Measurements from ENCODE around the gene FBXO3. TPM values are rescaled to one million over a fixed set of nuclear protein-coding genes. Genes with fewer than 3 reads are reported as not detected.

The FBXO3 gene
- total RNA-seq, 1 experiment from 2014 or later, result 22.5 TPM

GRCh38 chr11:33772870-33773269 lies 1.4 kb downstream of the FBXO3 start:
- Histone ChIP-seq H3K9me2 (replicated peaks; ENCODE audit: low read length) (no peaks in the 10 kb centered on the region), H3K9me3 (ENCODE audit: low read length) (no peaks in the 10 kb centered on the region), H3K79me2 (ENCODE audit: low read length) (peaks cover 44% of the 10 kb centered on the region), H3K36me3 (ENCODE audit: low read depth, low read length) (peaks cover 7% of the 10 kb centered on the region), H3K27ac (ENCODE audit: low read length) (peak overlapping the region; percentile 45), H3K4me2 (ENCODE audit: low read length) (peak overlapping the region; percentile 95), H3F3A (ENCODE audit: low read length, unreplicated experiment) (no peaks in the 10 kb centered on the region), H4K20me1 (ENCODE audit: low read length) (peaks cover 9% of the 10 kb centered on the region; the same call in 1 of the 2 replicates), H3K27me3 (ENCODE audit: low read length) (no peaks in the 10 kb centered on the region), H3K4me1 (ENCODE audit: insufficient read depth, low read length) (peaks cover 47% of the 10 kb centered on the region), H2AFZ (ENCODE audit: low read length) (no peak overlapping the region), H3K4me3 (ENCODE audit: low read length) (peak overlapping the region; percentile 97; the same call in 1 of the 2 replicates), H3K9ac (ENCODE audit: low read length) (no peak overlapping the region)
- no peak for TF ChIP-seq EZH2 (IDR thresholded peaks at IDR 0.05; ENCODE audit: low read length, unreplicated experiment)
- TF ChIP-seq, protein P1, sequence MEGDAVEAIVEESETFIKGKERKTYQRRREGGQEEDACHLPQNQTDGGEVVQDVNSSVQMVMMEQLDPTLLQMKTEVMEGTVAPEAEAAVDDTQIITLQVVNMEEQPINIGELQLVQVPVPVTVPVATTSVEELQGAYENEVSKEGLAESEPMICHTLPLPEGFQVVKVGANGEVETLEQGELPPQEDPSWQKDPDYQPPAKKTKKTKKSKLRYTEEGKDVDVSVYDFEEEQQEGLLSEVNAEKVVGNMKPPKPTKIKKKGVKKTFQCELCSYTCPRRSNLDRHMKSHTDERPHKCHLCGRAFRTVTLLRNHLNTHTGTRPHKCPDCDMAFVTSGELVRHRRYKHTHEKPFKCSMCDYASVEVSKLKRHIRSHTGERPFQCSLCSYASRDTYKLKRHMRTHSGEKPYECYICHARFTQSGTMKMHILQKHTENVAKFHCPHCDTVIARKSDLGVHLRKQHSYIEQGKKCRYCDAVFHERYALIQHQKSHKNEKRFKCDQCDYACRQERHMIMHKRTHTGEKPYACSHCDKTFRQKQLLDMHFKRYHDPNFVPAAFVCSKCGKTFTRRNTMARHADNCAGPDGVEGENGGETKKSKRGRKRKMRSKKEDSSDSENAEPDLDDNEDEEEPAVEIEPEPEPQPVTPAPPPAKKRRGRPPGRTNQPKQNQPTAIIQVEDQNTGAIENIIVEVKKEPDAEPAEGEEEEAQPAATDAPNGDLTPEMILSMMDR (conservative IDR thresholded peaks at IDR 0.05; ENCODE audit: low read depth, low read length), result no peak
- TF ChIP-seq EZH2phosphoT487 (IDR thresholded peaks at IDR 0.05; ENCODE audit: borderline replicate concordance, low read length), result no peak
- ChIA-PET CTCF (no interaction called here), POLR2A (ENCODE audit: unreplicated experiment) (interaction anchor here (0.6 kb wide), 1 partner anchor 54 kb away, joined by 5 read pairs; no protein-coding TSS in a partner anchor)
- TSS peak; percentile 24 for BruUV-seq (replicated peaks)
- DNase-seq (no peak), ATAC-seq (no peak)
- intact Hi-C loops (cut with micrococcal nuclease), result loop anchor here (5.0 kb wide), 1 partner anchor 34 kb away; no protein-coding TSS in a partner anchor

DNA sequence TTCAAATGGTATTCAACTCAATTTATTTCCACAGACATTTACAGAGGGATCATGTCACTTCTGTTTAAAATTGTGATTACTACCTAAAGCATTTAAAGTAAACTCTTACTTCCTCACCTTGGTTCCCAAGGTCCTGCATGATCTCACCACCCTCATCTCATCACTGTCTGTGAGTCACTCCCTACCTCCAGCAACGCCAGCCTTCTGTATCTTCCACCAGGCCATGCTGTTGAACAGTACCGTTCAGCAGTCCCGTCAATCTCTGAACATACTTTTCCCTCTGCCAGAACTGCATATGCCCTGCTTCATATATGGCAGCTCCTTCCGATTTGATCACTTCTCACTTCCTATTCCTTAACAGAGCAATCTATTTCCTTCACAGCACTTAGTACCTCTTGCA lies 2.0 kb downstream of the FBXO3 start:
- Histone ChIP-seq H3K9me2 (replicated peaks; ENCODE audit: low read length) (no peaks in the 10 kb centered on the region), H3K4me3 (ENCODE audit: low read length) (peak overlapping the region; percentile 97; the same call in 1 of the 2 replicates), H2AFZ (ENCODE audit: low read length) (no peak overlapping the region), H3F3A (ENCODE audit: low read length, unreplicated experiment) (no peaks in the 10 kb centered on the region), H3K27me3 (ENCODE audit: low read length) (no peaks in the 10 kb centered on the region), H3K79me2 (ENCODE audit: low read length) (peaks cover 44% of the 10 kb centered on the region), H3K4me1 (ENCODE audit: insufficient read depth, low read length) (peaks cover 47% of the 10 kb centered on the region), H3K4me2 (ENCODE audit: low read length) (peak overlapping the region; percentile 95), H4K20me1 (ENCODE audit: low read length) (peaks cover 9% of the 10 kb centered on the region; the same call in 1 of the 2 replicates), H3K27ac (ENCODE audit: low read length) (peak overlapping the region; percentile 45), H3K9ac (ENCODE audit: low read length) (no peak overlapping the region; the same call in 1 of the 2 replicates), H3K9me3 (ENCODE audit: low read length) (no peaks in the 10 kb centered on the region), H3K36me3 (ENCODE audit: low read depth, low read length) (peaks cover 12% of the 10 kb centered on the region)
- no TSS peak for BruUV-seq (replicated peaks)
- ChIA-PET POLR2A (ENCODE audit: unreplicated experiment) (interaction anchor here (0.6 kb wide), 1 partner anchor 55 kb away, joined by 5 read pairs; no protein-coding TSS in a partner anchor), CTCF (no interaction called here)
- TF ChIP-seq EZH2phosphoT487 (IDR thresholded peaks at IDR 0.05; ENCODE audit: borderline replicate concordance, low read length), result no peak
- TF ChIP-seq, protein P1 (conservative IDR thresholded peaks at IDR 0.05; ENCODE audit: low read depth, low read length), result no peak
- no peak for TF ChIP-seq EZH2 (IDR thresholded peaks at IDR 0.05; ENCODE audit: low read length, unreplicated experiment)
- DNase-seq, result peak; percentile 77
- intact Hi-C loops (cut with micrococcal nuclease), result loop anchor here (5.0 kb wide), 1 partner anchor 35 kb away; no protein-coding TSS in a partner anchor
- peak; percentile 56 for ATAC-seq

DNA sequence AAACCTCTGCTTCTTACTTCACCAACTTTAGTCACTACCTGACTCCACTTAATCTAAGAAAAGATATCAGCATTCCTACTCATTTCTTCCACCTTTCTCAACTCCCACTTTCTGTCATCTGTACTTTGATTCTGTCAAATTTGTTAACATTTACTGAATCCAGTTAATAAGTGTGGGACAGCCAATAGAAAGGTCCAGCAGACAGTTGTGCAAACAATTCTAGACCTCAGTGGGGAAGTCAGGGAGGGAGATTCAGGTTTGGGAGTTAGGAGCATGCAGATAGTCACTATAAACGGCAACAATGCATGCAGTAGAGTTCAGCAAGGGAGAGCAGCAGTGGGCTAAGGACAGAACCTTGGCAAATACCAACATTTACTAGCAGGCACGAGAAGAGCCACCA lies 4.1 kb downstream of the FBXO3 start:
- no peak for ATAC-seq
- DNase-seq, result no peak
- H3K27ac ChIP-seq (ENCODE audit: low read length), result no peak overlapping the region
- H3K36me3 ChIP-seq (ENCODE audit: low read depth, low read length), result peaks cover 12% of the 10 kb centered on the region
- H3F3A ChIP-seq (ENCODE audit: low read length, unreplicated experiment), result no peaks in the 10 kb centered on the region
- no TSS peak for BruUV-seq (replicated peaks)
- no peaks in the 10 kb centered on the region for H3K9me3 ChIP-seq (ENCODE audit: low read length)
- intact Hi-C loops (cut with micrococcal nuclease), result loop anchor here (5.0 kb wide), 1 partner anchor 37 kb away; no protein-coding TSS in a partner anchor
- H3K4me2 ChIP-seq (ENCODE audit: low read length), result no peak overlapping the region
- peaks cover 9% of the 10 kb centered on the region; the same call in 1 of the 2 replicates for H4K20me1 ChIP-seq (ENCODE audit: low read length)
- H2AFZ ChIP-seq (ENCODE audit: low read length), result no peak overlapping the region
- H3K27me3 ChIP-seq (ENCODE audit: low read length), result no peaks in the 10 kb centered on the region
- H3K9me2 ChIP-seq (replicated peaks; ENCODE audit: low read length), result no peaks in the 10 kb centered on the region
- no peak overlapping the region for H3K4me3 ChIP-seq (ENCODE audit: low read length)
- H3K9ac ChIP-seq (ENCODE audit: low read length), result no peak overlapping the region
- TF ChIP-seq EZH2 (IDR thresholded peaks at IDR 0.05; ENCODE audit: low read length, unreplicated experiment) (no peak), EZH2phosphoT487 (IDR thresholded peaks at IDR 0.05; ENCODE audit: borderline replicate concordance, low read length) (no peak)
- TF ChIP-seq, protein P1 (conservative IDR thresholded peaks at IDR 0.05; ENCODE audit: low read depth, low read length), result no peak
- peaks cover 44% of the 10 kb centered on the region for H3K79me2 ChIP-seq (ENCODE audit: low read length)
- H3K4me1 ChIP-seq (ENCODE audit: insufficient read depth, low read length), result peaks cover 53% of the 10 kb centered on the region
- ChIA-PET CTCF (no interaction called here), POLR2A (ENCODE audit: unreplicated experiment) (interaction anchor here (0.5 kb wide), 1 partner anchor 11 kb away, joined by 3 read pairs; no protein-coding TSS in a partner anchor)
